ENCODE data around the gene PAX2.

DNA sequence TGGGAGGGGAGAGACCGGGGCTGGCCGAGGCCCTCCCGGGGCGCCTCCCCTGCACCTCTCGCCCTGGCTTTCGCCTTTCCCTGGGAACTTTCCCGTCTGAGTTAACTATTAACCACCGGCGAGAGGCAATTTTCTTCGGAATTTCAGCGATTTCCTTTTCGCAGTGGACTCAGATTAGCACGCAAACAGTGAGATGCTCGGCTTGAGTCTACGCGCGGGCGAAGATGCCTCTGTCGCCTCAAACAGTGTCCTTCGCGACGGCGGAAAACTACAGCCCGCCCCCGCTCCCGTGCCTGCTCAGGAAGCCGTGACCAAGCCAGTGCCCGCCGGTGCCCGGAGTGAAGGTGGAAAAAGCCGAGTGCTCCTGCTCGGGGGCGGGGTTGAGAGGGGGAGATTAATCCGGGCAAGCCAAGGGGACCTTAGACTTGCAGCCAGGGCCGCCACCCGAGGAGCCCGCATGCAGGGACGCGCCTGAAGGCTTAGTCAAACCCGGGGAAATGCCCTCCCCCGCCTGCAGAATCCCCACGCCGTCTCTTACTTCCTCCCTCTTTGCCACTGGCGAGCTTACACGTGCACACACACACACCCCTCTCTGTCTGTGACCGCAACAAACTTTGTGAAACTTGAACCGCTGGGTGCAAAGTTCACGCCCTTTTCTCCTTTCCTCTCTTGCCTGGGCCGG lies 14.5 kb upstream of the PAX2 start:
- TF ChIP-seq, protein P1, sequence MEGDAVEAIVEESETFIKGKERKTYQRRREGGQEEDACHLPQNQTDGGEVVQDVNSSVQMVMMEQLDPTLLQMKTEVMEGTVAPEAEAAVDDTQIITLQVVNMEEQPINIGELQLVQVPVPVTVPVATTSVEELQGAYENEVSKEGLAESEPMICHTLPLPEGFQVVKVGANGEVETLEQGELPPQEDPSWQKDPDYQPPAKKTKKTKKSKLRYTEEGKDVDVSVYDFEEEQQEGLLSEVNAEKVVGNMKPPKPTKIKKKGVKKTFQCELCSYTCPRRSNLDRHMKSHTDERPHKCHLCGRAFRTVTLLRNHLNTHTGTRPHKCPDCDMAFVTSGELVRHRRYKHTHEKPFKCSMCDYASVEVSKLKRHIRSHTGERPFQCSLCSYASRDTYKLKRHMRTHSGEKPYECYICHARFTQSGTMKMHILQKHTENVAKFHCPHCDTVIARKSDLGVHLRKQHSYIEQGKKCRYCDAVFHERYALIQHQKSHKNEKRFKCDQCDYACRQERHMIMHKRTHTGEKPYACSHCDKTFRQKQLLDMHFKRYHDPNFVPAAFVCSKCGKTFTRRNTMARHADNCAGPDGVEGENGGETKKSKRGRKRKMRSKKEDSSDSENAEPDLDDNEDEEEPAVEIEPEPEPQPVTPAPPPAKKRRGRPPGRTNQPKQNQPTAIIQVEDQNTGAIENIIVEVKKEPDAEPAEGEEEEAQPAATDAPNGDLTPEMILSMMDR (IDR thresholded peaks at IDR 0.05): no peak
- no peak for TF ChIP-seq POLR2A (IDR thresholded peaks at IDR 0.05)
